Colonic mucosa (tissue), 4 donors: Measurements from ENCODE around the gene BRINP2. TPM values are rescaled to one million over a fixed set of nuclear protein-coding genes. Genes with fewer than 3 reads are reported as not detected.

ENCODE experiments used
- DNase-seq: peaks from one replicate; pipeline ENCODE4 v3.0.0-alpha.2; 2020
- H3K27ac ChIP-seq: fragments of 200-600 bp; one replicate; pipeline ENCODE4 v1.8.0; 2021
- H3K27me3 ChIP-seq: fragments of 200-600 bp; one replicate; pipeline ENCODE4 v1.8.0; 2021
- H3K36me3 ChIP-seq: fragments of 200-600 bp; one replicate; pipeline ENCODE4 v1.8.0; 2021
- H3K4me1 ChIP-seq: fragments of 200-600 bp; one replicate; pipeline ENCODE4 v1.8.0; 2021; ENCODE audit warnings: mild to moderate bottlenecking
- H3K4me3 ChIP-seq: fragments of 200-600 bp; one replicate; pipeline ENCODE4 v1.8.0; 2021
- H3K9ac ChIP-seq, 2 donors: one replicate each; pipeline ENCODE4 v1.7.0; 2013; ENCODE audit warnings: control low read depth in 2 of 2, low read depth in 2 of 2, low read length in 2 of 2
- H3K9me3 ChIP-seq: fragments of 200-600 bp; one replicate; pipeline ENCODE4 v1.8.0; 2021
- intact Hi-C: fragments of 100-400 bp; cut with DNase I; formaldehyde crosslinking; loops from one replicate; pipeline ENCODE4 v1.14.1; 2022
- total RNA-seq, 2 donors: library from RNA; stranded (reverse); fragmentation: NEBNext Ultra II Directional in 1 of 2; extraction: Animal tissue kit (Norgen Biotek cat#: 25700) in 1 of 2; gene quantifications; one replicate each; pipeline ENCODE4 v1.2.1, GENCODE V29; 2021
- TF ChIP-seq, protein P1 (sequence below): fragments of 200-600 bp; IDR thresholded peaks from one replicate; pipeline ENCODE4 v1.8.0; 2022; ENCODE audit warnings: antibody characterized with exemption, mild to moderate bottlenecking
- donor health status: healthy.
- donor health status: DM: no; HTN: no; CAD: no.
- donor health status: DM: no; HTN: no; CAD: no.

The BRINP2 gene
- total RNA-seq, 2 donors from 2014 or later, result not detected

DNA sequence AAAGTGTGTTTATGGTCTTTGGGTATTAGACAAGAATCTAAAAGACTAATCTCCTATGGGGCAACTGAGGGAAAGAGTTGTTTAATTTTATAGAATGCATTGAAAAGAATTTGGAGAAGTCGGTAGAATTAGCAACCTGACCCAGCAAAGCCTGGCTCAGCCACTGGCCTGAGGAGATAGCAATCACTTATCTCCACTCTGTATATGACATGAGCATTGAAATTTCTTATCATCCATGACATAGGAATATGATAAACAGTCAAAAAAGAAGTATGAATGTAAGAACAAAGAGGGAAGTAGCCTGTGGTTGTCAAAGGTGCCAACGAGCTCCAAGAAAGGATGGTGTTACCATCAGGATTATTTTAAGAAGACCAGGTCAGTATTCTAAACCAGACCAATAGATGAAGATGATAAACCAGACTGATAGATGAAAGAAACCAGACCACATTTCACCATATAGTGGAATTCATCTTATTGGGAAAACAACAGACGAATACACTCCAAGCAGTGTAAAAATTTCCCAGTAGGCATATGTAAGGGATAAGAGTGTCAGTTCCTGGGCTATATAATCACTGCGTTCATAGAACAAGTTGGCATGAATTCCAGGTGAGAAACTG, 42.0 kb upstream of the BRINP2 start:
- TF ChIP-seq, protein P1, sequence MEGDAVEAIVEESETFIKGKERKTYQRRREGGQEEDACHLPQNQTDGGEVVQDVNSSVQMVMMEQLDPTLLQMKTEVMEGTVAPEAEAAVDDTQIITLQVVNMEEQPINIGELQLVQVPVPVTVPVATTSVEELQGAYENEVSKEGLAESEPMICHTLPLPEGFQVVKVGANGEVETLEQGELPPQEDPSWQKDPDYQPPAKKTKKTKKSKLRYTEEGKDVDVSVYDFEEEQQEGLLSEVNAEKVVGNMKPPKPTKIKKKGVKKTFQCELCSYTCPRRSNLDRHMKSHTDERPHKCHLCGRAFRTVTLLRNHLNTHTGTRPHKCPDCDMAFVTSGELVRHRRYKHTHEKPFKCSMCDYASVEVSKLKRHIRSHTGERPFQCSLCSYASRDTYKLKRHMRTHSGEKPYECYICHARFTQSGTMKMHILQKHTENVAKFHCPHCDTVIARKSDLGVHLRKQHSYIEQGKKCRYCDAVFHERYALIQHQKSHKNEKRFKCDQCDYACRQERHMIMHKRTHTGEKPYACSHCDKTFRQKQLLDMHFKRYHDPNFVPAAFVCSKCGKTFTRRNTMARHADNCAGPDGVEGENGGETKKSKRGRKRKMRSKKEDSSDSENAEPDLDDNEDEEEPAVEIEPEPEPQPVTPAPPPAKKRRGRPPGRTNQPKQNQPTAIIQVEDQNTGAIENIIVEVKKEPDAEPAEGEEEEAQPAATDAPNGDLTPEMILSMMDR, result no peak
- H3K9ac ChIP-seq, result no peak overlapping the region
- no peak overlapping the region for H3K4me3 ChIP-seq
- intact Hi-C loops, result no loop called here
- no peaks in the 10 kb centered on the region for H3K9me3 ChIP-seq
- no peaks in the 10 kb centered on the region for H3K36me3 ChIP-seq
- DNase-seq, result no peak
- no peaks in the 10 kb centered on the region for H3K27me3 ChIP-seq
- H3K4me1 ChIP-seq, result no peaks in the 10 kb centered on the region
- H3K27ac ChIP-seq, result no peak overlapping the region

DNA sequence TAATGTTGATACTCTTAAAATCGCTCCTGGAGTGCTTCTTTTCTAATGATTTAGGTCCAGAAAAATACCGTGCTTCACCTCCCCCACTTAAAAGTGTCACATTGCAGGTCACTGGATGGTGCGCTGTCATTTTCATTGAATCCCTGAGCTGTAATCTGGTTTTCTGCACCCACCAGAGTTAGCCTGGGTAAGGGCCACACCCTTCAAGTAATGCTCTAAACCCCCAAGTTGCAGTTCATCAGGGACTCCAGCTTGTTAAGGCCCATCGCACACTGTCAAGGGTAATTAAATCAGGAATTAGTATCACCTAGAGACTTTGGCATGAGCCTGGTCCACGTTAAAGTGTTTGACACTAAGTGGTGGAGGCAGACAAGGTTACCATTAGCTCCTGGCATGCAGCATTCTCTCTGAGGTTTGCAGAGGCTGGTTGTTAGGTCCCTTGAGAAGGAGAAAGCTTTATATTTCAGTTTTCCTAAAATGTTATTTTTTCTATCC, 40.3 kb upstream of the BRINP2 start:
- no peak for DNase-seq
- Histone ChIP-seq H3K36me3 (no peaks in the 10 kb centered on the region), H3K9ac (no peak overlapping the region), H3K27ac (no peak overlapping the region), H3K27me3 (no peaks in the 10 kb centered on the region), H3K4me3 (no peak overlapping the region), H3K9me3 (no peaks in the 10 kb centered on the region), H3K4me1 (no peaks in the 10 kb centered on the region)
- TF ChIP-seq, protein P1, result no peak
- intact Hi-C loops, result no loop called here

DNA sequence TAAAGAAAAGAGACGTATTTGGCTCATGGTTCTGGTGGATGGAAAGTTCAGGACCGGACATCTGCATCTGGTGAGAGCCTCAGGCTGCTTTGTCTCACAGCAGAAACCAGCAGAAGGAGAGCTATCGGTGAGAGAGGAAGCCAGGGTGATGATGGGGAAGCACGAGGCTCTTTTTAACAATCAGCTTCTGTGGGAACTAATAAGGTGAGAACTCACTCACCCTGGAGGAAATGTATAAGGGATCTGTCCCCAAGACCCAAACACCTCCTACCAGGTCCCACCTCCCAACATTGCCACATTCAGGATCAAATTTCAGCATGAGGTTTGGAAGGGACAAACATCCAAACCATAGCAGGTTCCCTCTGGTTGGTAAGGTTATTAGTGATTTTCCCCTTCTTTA, 39.0 kb upstream of the BRINP2 start:
- intact Hi-C loops, result no loop called here
- Histone ChIP-seq H3K36me3 (no peaks in the 10 kb centered on the region), H3K9ac (no peak overlapping the region), H3K4me3 (no peak overlapping the region), H3K4me1 (no peaks in the 10 kb centered on the region), H3K27ac (no peak overlapping the region), H3K27me3 (no peaks in the 10 kb centered on the region), H3K9me3 (no peaks in the 10 kb centered on the region)
- TF ChIP-seq, protein P1, result no peak
- DNase-seq, result no peak

DNA sequence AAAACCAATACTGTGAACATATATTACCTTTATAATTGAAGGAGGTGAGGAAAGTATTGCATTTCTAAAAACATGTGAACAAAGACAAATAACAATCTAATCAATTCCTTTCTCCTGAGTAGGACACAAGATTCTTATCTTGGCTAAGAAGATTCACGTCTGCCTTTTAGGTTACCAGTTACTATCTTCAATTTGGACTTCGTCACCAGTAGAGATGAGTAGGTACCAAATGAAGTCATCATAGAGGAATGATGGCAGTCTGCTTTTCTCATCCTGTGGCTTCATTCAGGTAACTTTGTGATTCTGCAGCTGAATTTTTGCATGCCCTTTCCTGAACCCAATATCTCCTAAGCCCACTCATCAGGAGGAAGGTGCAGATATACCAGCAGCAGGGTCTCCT, 38.6 kb upstream of the BRINP2 start:
- Histone ChIP-seq H3K27ac (no peak overlapping the region), H3K36me3 (no peaks in the 10 kb centered on the region), H3K4me1 (no peaks in the 10 kb centered on the region), H3K4me3 (no peak overlapping the region), H3K9ac (no peak overlapping the region), H3K27me3 (no peaks in the 10 kb centered on the region), H3K9me3 (no peaks in the 10 kb centered on the region)
- TF ChIP-seq, protein P1, result no peak
- intact Hi-C loops, result no loop called here
- DNase-seq, result no peak

DNA sequence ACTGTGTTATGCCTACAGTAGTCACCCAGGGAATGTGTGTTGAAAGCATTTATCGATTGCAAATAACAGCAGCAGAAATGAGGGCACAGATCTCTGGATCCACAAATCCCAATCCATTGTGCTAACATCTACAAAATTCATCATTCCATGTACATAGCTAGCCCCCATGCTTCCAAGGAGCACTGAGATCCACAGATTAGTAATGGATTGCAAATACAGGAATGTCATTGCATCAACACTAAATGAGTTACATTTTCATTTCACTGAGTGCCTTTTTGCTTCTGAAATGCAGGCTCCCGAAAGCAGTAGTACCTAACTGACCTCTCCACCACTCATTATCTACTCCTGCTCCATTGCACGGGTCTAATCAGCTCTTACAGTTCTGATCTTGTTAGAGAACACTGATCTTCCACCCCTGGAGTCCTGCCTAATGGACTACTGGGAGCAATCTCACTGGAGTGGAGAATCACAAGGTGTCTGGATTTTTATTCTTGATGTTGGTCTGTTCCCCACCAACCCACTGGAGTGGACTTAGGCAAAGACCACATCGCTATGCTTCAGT, 36.7 kb upstream of the BRINP2 start:
- Histone ChIP-seq H3K27ac (no peak overlapping the region), H3K9me3 (no peaks in the 10 kb centered on the region), H3K36me3 (no peaks in the 10 kb centered on the region), H3K27me3 (no peaks in the 10 kb centered on the region), H3K4me1 (no peaks in the 10 kb centered on the region), H3K4me3 (no peak overlapping the region), H3K9ac (no peak overlapping the region)
- TF ChIP-seq, protein P1, result no peak
- intact Hi-C loops, result no loop called here
- DNase-seq, result no peak
